ENCODE measurements around the gene ANKRD33. TPM values are rescaled to one million over a fixed set of nuclear protein-coding genes. Genes with fewer than 3 reads are reported as not detected.
A peak's percentile ranks its signal among the peaks of the same experiment; 100 is the strongest.
"Not testable (repeated sequence)": the region's sequence is repeated elsewhere in the genome, so short reads cannot be mapped to it uniquely, and the experiment has no call there.

The ANKRD33 gene
- total RNA-seq, 1 experiment from 2014 or later, result not detected

DNA sequence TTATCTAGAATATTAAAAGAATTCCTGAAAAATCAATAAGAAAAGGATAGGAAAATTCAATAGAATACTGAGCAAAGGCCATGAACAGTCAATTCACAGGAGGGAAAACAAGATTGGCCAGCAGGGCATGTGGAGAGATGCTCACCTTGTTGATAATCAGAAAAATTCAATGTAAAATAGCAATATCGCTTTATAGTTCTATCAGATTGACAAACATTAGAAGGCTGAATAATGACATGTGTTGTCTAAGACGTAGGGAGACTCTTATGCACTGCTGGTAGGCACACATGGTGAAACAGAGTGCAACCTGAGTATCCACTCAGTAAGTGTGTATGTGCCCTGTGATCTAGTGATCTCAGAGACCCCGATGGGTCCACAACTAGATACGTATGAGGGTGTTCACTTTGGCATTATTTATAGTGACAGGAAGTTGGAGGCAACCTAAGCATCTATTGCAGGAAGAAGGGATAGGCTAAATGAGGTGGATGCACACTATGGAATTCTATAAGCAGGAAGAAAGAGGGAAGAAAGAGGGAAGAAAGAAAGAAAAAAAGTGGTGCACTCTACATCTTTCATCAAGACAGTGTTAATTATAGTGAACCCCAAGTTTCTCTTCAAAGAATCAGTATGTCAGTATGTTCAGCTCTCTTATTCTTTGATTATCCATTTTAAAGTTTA lies 3.8 kb upstream of the ANKRD33 start:
- no peaks in the 10 kb centered on the region for H3K36me3 ChIP-seq (ENCODE audit: low read depth, low read length)
- BruUV-seq (replicated peaks), result no TSS peak
- CTCF ChIA-PET, result no interaction called here
- H3K4me3 ChIP-seq (ENCODE audit: low read length), result no peak overlapping the region
- intact Hi-C loops (cut with micrococcal nuclease), result no loop called here
- TF ChIP-seq EZH2phosphoT487 (IDR thresholded peaks at IDR 0.05; ENCODE audit: borderline replicate concordance, low read length) (no peak), EZH2 (IDR thresholded peaks at IDR 0.05; ENCODE audit: low read length, unreplicated experiment) (no peak)
- TF ChIP-seq, protein P1, sequence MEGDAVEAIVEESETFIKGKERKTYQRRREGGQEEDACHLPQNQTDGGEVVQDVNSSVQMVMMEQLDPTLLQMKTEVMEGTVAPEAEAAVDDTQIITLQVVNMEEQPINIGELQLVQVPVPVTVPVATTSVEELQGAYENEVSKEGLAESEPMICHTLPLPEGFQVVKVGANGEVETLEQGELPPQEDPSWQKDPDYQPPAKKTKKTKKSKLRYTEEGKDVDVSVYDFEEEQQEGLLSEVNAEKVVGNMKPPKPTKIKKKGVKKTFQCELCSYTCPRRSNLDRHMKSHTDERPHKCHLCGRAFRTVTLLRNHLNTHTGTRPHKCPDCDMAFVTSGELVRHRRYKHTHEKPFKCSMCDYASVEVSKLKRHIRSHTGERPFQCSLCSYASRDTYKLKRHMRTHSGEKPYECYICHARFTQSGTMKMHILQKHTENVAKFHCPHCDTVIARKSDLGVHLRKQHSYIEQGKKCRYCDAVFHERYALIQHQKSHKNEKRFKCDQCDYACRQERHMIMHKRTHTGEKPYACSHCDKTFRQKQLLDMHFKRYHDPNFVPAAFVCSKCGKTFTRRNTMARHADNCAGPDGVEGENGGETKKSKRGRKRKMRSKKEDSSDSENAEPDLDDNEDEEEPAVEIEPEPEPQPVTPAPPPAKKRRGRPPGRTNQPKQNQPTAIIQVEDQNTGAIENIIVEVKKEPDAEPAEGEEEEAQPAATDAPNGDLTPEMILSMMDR (conservative IDR thresholded peaks at IDR 0.05; ENCODE audit: low read depth, low read length), result no peak
- H3K9me2 ChIP-seq (replicated peaks; ENCODE audit: low read length), result no peaks in the 10 kb centered on the region
- peaks cover 7% of the 10 kb centered on the region; the same call in 1 of the 2 replicates for H3K4me1 ChIP-seq (ENCODE audit: insufficient read depth, low read length)
- POLR2A ChIA-PET (ENCODE audit: unreplicated experiment), result no interaction called here
- H3K79me2 ChIP-seq (ENCODE audit: low read length), result no peaks in the 10 kb centered on the region
- DNase-seq, result no peak
- ATAC-seq, result no peak
- H4K20me1 ChIP-seq (ENCODE audit: low read length), result no peaks in the 10 kb centered on the region
- no peak overlapping the region for H3K9ac ChIP-seq (ENCODE audit: low read length)
- no peak overlapping the region for H3K4me2 ChIP-seq (ENCODE audit: low read length)
- 0 out of 2 replicates have a peak, but pooled peaks cover 6% of the 10 kb centered on the region for H3K9me3 ChIP-seq (ENCODE audit: low read length)
- H3F3A ChIP-seq (ENCODE audit: low read length, unreplicated experiment), result no peaks in the 10 kb centered on the region
- H3K27ac ChIP-seq (ENCODE audit: low read length), result no peak overlapping the region
- no peak overlapping the region for H2AFZ ChIP-seq (ENCODE audit: low read length)
- no peaks in the 10 kb centered on the region for H3K27me3 ChIP-seq (ENCODE audit: low read length)

DNA sequence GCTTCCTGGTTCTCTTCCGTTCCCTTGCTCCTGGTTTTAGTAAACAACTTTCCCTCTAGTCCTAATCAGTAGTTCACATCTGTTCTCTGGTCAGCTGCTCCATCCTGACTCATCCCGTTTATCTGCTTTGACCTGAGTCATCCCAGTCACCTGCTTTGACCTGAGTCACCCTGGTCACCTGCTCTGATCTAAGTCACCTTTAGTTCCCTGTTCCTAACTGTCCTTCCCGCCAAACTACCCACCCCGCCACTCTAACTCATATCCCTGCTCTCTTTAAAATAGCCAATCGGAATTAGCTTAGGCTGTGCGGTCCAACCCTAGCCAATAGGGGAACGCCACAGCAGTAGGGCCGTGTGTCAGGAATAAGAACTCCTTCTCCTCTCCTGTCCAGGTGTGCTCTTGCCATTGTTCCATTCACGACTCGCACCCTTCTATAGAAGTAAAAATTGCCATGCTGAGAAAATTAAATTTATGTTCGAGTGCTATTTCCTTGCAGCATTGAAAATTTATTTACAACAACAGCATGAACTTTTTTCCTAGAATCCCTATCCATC lies 3.1 kb upstream of the ANKRD33 start:
- no peak overlapping the region for H3K4me2 ChIP-seq (ENCODE audit: low read length)
- POLR2A ChIA-PET (ENCODE audit: unreplicated experiment), result no interaction called here
- no peaks in the 10 kb centered on the region for H3K36me3 ChIP-seq (ENCODE audit: low read depth, low read length)
- no peak; the same call in 1 of the 2 replicates for ATAC-seq
- no peak overlapping the region for H3K4me3 ChIP-seq (ENCODE audit: low read length)
- H3K9ac ChIP-seq (ENCODE audit: low read length), result no peak overlapping the region
- no peaks in the 10 kb centered on the region for H3K79me2 ChIP-seq (ENCODE audit: low read length)
- H3F3A ChIP-seq (ENCODE audit: low read length, unreplicated experiment), result no peaks in the 10 kb centered on the region
- H4K20me1 ChIP-seq (ENCODE audit: low read length), result no peaks in the 10 kb centered on the region
- TF ChIP-seq EZH2 (IDR thresholded peaks at IDR 0.05; ENCODE audit: low read length, unreplicated experiment) (no peak), EZH2phosphoT487 (IDR thresholded peaks at IDR 0.05; ENCODE audit: borderline replicate concordance, low read length) (no peak)
- TF ChIP-seq, protein P1 (conservative IDR thresholded peaks at IDR 0.05; ENCODE audit: low read depth, low read length), result no peak
- 0 out of 2 replicates have a peak, but pooled peaks cover 6% of the 10 kb centered on the region for H3K9me3 ChIP-seq (ENCODE audit: low read length)
- no peak overlapping the region for H2AFZ ChIP-seq (ENCODE audit: low read length)
- no peaks in the 10 kb centered on the region for H3K27me3 ChIP-seq (ENCODE audit: low read length)
- no peak overlapping the region for H3K27ac ChIP-seq (ENCODE audit: low read length)
- no peaks in the 10 kb centered on the region for H3K9me2 ChIP-seq (replicated peaks; ENCODE audit: low read length)
- peaks cover 7% of the 10 kb centered on the region; the same call in 1 of the 2 replicates for H3K4me1 ChIP-seq (ENCODE audit: insufficient read depth, low read length)
- CTCF ChIA-PET, result no interaction called here
- intact Hi-C loops (cut with micrococcal nuclease), result no loop called here
- peak; percentile 49 for DNase-seq
- BruUV-seq (replicated peaks), result no TSS peak

DNA sequence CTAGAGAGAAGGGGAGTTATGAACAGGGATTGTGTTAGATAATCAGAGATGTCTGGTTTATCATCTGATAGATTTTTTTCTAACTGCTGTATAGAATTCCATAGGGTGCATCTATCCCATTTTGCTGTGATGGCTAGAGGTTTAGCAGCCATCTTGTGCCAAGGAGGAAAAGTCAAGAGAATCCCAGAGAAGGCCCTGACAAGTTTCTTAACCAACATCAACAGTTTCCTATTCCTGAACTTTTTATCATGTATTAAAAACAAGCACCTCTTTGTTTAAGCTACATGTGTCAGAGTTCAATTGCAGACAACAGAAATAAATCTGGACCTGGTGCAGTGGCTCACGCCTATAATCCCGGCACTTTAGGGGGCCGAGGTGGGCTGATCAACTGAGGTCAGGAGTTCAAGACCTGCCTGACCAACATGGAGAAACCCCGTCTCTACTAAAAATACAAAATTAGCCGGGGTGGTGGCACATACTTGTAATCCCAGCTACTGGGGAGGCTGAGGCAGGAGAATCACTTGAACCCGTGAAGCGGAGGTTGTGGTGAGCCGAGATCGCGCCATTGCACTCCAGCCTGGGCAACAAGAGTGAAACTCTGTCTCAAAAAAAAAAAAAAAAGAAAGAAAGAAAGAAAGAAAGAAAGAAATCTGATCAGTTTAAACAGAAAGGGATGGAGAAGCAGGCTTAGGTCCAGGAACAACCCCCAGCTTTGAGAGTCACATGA lies 2.4 kb upstream of the ANKRD33 start:
- DNase-seq; intact Hi-C loops (cut with micrococcal nuclease); H3K4me1 ChIP-seq (ENCODE audit: insufficient read depth, low read length); H3K9ac ChIP-seq (ENCODE audit: low read length); H3K27me3 ChIP-seq (ENCODE audit: low read length); POLR2A ChIA-PET (ENCODE audit: unreplicated experiment); H3K9me2 ChIP-seq (replicated peaks; ENCODE audit: low read length); BruUV-seq (replicated peaks); ATAC-seq; H3K27ac ChIP-seq (ENCODE audit: low read length); H3K9me3 ChIP-seq (ENCODE audit: low read length); H3K4me3 ChIP-seq (ENCODE audit: low read length); H3K36me3 ChIP-seq (ENCODE audit: low read depth, low read length); H4K20me1 ChIP-seq (ENCODE audit: low read length); H3F3A ChIP-seq (ENCODE audit: low read length, unreplicated experiment); H3K79me2 ChIP-seq (ENCODE audit: low read length): not testable (repeated sequence)
- Histone ChIP-seq H2AFZ (ENCODE audit: low read length) (peak overlapping the region; percentile 63; the same call in 1 of the 2 replicates), H3K4me2 (ENCODE audit: low read length) (peak overlapping the region; percentile 32; the same call in 1 of the 2 replicates)
- CTCF ChIA-PET, result interaction anchor here (0.8 to 1.2 kb wide), 3 partner anchors 10 to 141 kb away, joined by 3 to 7 read pairs (median 4); no protein-coding TSS in a partner anchor
